GM12872 (cell line): ENCODE measurements around the gene BMP2.

Experiments used
- CTCF ChIP-seq: IDR thresholded peaks from 3 replicates; pipeline ENCODE4 v1.5.1; 2011; ENCODE audit warnings: low read depth, mild to moderate bottlenecking, low read length, moderate library complexity; ENCODE audit not compliant: insufficient read depth

The BMP2 gene

GRCh38 chr20:6819599-6819998 is 52.1 kb downstream of the BMP2 start:
- TF ChIP-seq CTCF: no peak

DNA sequence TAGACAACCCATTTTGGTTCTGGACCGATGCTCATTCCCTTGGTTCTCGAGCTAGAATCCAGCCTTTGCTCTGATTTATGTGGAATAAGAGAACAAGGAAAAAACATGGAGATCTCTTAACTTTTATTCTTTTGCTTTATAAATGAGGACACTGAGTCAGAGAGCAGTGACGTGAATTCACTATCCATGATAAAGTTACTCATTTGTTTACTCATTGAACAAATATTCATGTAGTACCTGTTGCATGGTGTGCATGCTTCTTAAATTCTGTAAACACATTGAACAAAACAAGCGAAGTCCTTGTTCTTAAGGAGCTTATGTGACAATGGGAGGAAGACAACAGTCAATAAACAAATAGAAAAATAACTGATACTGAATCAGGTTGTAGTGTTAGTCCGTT is 56.9 kb downstream of the BMP2 start:
- no peak for TF ChIP-seq CTCF

DNA sequence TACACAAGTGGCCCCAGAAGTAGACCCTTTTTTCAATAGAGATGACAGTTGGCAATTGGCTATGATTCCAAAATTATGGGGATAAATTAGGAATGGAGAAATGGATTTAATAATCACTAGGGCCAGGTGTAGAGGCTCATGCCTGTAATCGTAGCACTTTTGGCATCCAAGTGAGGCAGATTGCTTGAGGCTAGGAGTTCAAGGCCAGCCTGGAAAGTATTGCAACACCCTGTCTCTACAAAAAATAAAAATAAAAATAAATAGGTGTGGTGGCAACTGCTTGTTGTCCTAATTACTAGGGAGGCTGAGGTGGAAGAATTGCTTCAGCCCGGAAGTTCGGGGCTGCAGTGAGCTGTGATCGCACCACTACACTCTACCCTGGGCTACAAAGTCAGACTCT is 60.0 kb downstream of the BMP2 start:
- no peak for TF ChIP-seq CTCF

DNA sequence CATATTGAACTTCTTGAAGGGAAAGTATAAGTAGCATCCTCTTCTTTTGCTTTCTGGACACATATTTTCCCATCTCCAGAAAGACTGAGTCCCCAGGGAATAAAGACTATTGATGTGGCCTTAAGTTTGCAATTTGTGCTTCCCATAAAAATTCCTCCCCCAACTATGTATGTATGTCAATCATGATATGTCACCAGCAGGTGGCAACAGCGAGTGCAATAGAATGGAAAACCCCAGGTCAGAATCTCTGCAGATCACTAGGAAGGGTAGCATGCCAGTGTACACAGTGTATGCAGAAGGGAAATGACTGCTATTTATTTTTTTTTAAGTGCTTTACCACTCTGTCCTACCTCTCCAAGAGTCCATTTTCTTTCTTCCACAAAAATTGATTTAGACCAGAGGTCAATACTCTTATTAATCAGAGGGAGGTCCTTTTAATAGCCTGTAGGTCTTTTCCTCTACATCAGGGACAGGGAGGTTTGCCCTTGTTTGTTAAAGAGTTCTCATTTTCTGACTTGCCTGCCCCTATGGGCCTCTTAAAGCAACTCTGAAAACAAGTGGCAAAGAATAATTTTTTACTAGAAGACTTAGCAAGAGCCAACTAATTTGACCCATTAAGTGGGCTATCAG is 61.4 kb downstream of the BMP2 start:
- peak; percentile 68 for TF ChIP-seq CTCF

DNA sequence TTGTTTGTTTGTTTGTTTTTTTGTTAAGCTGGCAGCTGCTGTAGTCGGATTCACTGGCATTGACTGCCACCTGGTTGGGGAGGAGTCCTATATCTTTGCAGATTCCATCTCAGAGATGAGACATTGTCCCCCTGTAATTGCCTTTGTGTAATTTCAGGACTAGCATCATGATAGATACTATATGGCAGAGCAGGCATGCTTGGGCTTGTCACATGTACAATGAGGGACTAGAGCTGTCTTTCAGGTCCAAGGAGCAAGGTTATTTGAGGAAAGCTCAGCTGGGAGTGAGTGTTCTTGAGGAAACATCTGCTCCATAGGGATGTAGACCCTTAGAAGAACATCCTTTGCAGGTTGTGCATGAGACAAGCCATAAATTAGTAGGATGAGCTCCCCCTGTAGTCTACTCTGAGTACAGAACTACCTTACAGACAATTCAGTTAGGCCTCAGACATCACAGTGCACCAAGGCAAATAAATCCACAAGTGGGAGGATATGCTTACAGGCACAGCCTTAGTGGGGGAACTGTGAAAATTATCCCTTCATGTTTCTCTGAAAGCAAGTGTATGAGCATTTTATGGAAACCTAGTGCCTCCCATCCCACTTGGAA is 62.1 kb downstream of the BMP2 start:
- TF ChIP-seq CTCF: peak; percentile 33; the same call in 1 of the 3 replicates
